Duodenal mucosa (tissue), 2 donors: ENCODE data around the gene GABRB1.

Experiments
- H3K27ac ChIP-seq: one replicate; pipeline ENCODE4 v1.7.0; 2013; ENCODE audit warnings: low read depth, low read length
- H3K27me3 ChIP-seq, 2 donors: one replicate each; pipeline ENCODE4 v1.7.0; 2013; ENCODE audit warnings: low read length in 2 of 2, control low read depth in 1 of 2; ENCODE audit not compliant: insufficient read depth in 2 of 2, control insufficient read depth in 1 of 2
- H3K36me3 ChIP-seq, 2 donors: one replicate each; pipeline ENCODE4 v1.7.0; 2013; ENCODE audit warnings: low read length in 2 of 2, control low read depth in 1 of 2; ENCODE audit not compliant: insufficient read depth in 2 of 2, control insufficient read depth in 1 of 2
- H3K4me1 ChIP-seq, 2 donors: one replicate each; pipeline ENCODE4 v1.7.0; 2013; ENCODE audit warnings: low read length in 2 of 2, control low read depth in 1 of 2; ENCODE audit not compliant: insufficient read depth in 2 of 2, control insufficient read depth in 1 of 2
- H3K4me3 ChIP-seq, 2 donors: one replicate each; pipeline ENCODE4 v1.7.0; 2013; ENCODE audit warnings: low read length in 2 of 2, low read depth in 1 of 2
- H3K9ac ChIP-seq, 2 donors: one replicate each; pipeline ENCODE4 v1.7.0; 2013; ENCODE audit warnings: low read length in 2 of 2, low read depth in 1 of 2
- H3K9me3 ChIP-seq, 2 donors: one replicate each; pipeline ENCODE4 v1.7.0; 2013; ENCODE audit warnings: low read length in 2 of 2, control low read depth in 1 of 2; ENCODE audit not compliant: control insufficient read depth in 1 of 2

Gene GABRB1

GRCh38 chr4:47104986-47105385, 73.6 kb downstream of the GABRB1 start:
- no peaks in the 10 kb centered on the region for H3K4me1 ChIP-seq
- no peak overlapping the region for H3K9ac ChIP-seq
- no peak overlapping the region for H3K4me3 ChIP-seq
- H3K27ac ChIP-seq, result no peak overlapping the region
- no peaks in the 10 kb centered on the region for H3K27me3 ChIP-seq
- H3K9me3 ChIP-seq, result no peaks in the 10 kb centered on the region
- H3K36me3 ChIP-seq, result no peaks in the 10 kb centered on the region

GRCh38 chr4:47106561-47106960, 75.2 kb downstream of the GABRB1 start:
- Histone ChIP-seq H3K9me3 (no peaks in the 10 kb centered on the region), H3K9ac (no peak overlapping the region), H3K4me3 (no peak overlapping the region), H3K27ac (no peak overlapping the region), H3K27me3 (no peaks in the 10 kb centered on the region), H3K36me3 (no peaks in the 10 kb centered on the region), H3K4me1 (no peaks in the 10 kb centered on the region)

- Histone ChIP-seq H3K27me3 (no peaks in the 10 kb centered on the region), H3K4me3 (no peak overlapping the region)
These were observed 78.0 kb downstream of the GABRB1 start for GRCh38 chr4:47109379-47109778.

GRCh38 chr4:47110546-47111132, 79.3 kb downstream of the GABRB1 start:
- Histone ChIP-seq H3K4me3 (no peak overlapping the region), H3K36me3 (no peaks in the 10 kb centered on the region), H3K9me3 (no peaks in the 10 kb centered on the region), H3K9ac (no peak overlapping the region), H3K27ac (no peak overlapping the region), H3K27me3 (no peaks in the 10 kb centered on the region), H3K4me1 (no peaks in the 10 kb centered on the region)

More at GRCh38 chr4:47109379-47109778, 78.0 kb downstream of the GABRB1 start:
- no peak overlapping the region for H3K9ac ChIP-seq
- no peak overlapping the region for H3K27ac ChIP-seq
- H3K4me1 ChIP-seq, result no peaks in the 10 kb centered on the region
- no peaks in the 10 kb centered on the region for H3K36me3 ChIP-seq
- no peaks in the 10 kb centered on the region for H3K9me3 ChIP-seq

- H3K4me3 ChIP-seq, result no peak overlapping the region
- no peak overlapping the region for H3K9ac ChIP-seq
- no peaks in the 10 kb centered on the region for H3K27me3 ChIP-seq
- H3K9me3 ChIP-seq, result no peaks in the 10 kb centered on the region
- no peaks in the 10 kb centered on the region for H3K4me1 ChIP-seq
- no peaks in the 10 kb centered on the region for H3K36me3 ChIP-seq
- H3K27ac ChIP-seq, result no peak overlapping the region
These were observed 87.0 kb downstream of the GABRB1 start for GRCh38 chr4:47118192-47118929.

- H3K4me1 ChIP-seq, result no peaks in the 10 kb centered on the region
- H3K36me3 ChIP-seq, result no peaks in the 10 kb centered on the region
These were observed 89.4 kb downstream of the GABRB1 start for GRCh38 chr4:47120783-47121182.

GRCh38 chr4:47122592-47123291, 91.4 kb downstream of the GABRB1 start:
- no peak overlapping the region for H3K4me3 ChIP-seq
- no peak overlapping the region for H3K27ac ChIP-seq
- H3K36me3 ChIP-seq, result no peaks in the 10 kb centered on the region
- no peaks in the 10 kb centered on the region for H3K4me1 ChIP-seq
- no peaks in the 10 kb centered on the region for H3K9me3 ChIP-seq
- H3K9ac ChIP-seq, result no peak overlapping the region
- H3K27me3 ChIP-seq, result no peaks in the 10 kb centered on the region

More at GRCh38 chr4:47120783-47121182, 89.4 kb downstream of the GABRB1 start:
- Histone ChIP-seq H3K27ac (no peak overlapping the region), H3K4me3 (no peak overlapping the region), H3K9me3 (no peaks in the 10 kb centered on the region), H3K9ac (no peak overlapping the region), H3K27me3 (no peaks in the 10 kb centered on the region)

- no peak overlapping the region for H3K4me3 ChIP-seq
- H3K4me1 ChIP-seq, result no peaks in the 10 kb centered on the region
- no peaks in the 10 kb centered on the region for H3K9me3 ChIP-seq
- no peaks in the 10 kb centered on the region for H3K36me3 ChIP-seq
- H3K27me3 ChIP-seq, result no peaks in the 10 kb centered on the region
- H3K9ac ChIP-seq, result no peak overlapping the region
- H3K27ac ChIP-seq, result no peak overlapping the region
These were observed 97.6 kb downstream of the GABRB1 start for GRCh38 chr4:47128991-47129390.

GRCh38 chr4:47135210-47135609, 103.8 kb downstream of the GABRB1 start:
- H3K4me1 ChIP-seq, result no peaks in the 10 kb centered on the region
- H3K4me3 ChIP-seq, result no peak overlapping the region
- H3K36me3 ChIP-seq, result no peaks in the 10 kb centered on the region
- H3K27ac ChIP-seq, result no peak overlapping the region
- no peak overlapping the region for H3K9ac ChIP-seq
- H3K27me3 ChIP-seq, result no peaks in the 10 kb centered on the region
- H3K9me3 ChIP-seq, result no peaks in the 10 kb centered on the region

GRCh38 chr4:47143261-47143660, 111.9 kb downstream of the GABRB1 start:
- H3K36me3 ChIP-seq, result no peaks in the 10 kb centered on the region
- H3K9me3 ChIP-seq, result no peaks in the 10 kb centered on the region
- H3K9ac ChIP-seq, result no peak overlapping the region
- H3K27ac ChIP-seq, result no peak overlapping the region
- no peak overlapping the region for H3K4me3 ChIP-seq
- H3K27me3 ChIP-seq, result no peaks in the 10 kb centered on the region
- no peaks in the 10 kb centered on the region for H3K4me1 ChIP-seq
